Activated CD4-positive, alpha-beta T cell treated with anti-CD3 and anti-CD28 coated beads for 24 hours (primary cell): Measurements from ENCODE around the gene MLXIP.
A peak's percentile ranks its signal among the peaks of the same experiment; 100 is the strongest.

Experiments
- DNase-seq, 2 donors: peaks; one replicate each; pipeline ENCODE4 v3.0.0-alpha.2; 2020; ENCODE audit warnings: low read depth in 2 of 2

The MLXIP gene

DNA sequence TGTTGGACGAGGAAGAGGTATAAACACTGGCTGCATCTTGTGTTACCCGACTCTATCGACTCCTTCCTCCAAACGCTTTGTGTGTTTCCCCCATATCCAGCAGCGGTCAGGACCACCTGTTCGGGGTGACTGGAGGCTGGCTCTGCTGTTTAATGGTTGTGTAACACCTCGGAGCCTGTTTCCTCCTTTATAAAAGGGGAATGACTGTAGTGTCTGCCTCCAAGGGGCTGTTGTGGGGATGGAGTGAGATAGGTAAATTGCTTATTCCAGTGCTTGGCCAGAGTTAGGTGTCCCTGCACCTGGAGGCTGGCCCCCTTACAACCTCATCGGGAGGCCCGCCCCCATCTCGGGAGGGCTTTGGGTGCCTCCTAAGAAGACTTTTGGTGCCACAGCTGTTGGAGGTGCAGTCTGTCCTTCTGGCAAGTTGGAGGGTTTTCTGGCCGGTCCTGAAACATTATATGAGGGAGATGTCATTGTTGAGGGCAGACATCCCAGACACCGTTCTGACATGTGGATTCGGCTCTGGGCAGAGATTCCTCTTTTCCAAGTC is 1.1 kb downstream of the MLXIP start:
- DNase-seq = no peak

DNA sequence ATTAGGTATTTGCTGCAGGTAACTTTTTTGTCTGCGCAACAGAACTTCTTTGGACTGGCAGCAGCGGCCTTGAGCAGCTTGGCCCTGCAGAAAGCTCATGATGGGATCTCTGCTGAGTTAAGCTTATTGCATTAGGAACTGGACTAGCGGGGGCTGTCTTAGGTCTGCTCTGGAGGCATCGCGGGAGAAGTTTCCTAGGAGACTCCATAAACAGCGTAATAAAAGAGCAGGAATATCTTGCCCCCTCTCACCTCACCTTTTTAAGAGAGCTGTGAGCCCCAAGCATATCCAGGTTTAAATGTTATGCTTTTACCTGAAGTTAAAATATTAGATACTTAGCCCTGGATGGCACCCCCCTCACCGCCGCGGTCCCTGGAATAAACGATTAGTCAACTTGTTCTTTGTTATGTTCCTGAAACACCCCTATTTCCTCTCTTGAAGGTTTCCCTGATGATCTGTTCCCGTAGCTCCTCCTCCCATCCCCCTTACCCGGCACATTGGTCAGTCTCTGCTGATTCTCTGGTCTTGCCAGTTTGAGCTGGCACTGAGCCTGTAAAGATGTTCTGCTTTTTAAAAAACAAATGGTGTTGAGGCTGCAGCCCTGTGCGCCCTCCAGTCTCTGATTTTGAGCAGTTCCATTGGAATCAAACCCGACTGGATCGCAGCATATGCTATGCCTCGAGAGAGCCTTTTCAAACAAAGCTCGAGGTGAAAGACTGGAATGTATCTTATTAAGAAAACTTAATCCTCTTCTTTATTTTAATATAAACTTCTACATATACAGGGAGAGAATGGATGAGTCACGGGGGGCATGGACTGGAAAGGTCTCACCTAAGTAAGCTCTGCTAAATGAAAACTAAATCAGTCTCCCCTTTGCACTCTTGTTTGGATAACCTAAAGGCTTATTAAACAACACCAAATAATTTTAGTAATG is 1.9 kb downstream of the MLXIP start:
- DNase-seq = peak in 1 of 2 donors; percentile 10

DNA sequence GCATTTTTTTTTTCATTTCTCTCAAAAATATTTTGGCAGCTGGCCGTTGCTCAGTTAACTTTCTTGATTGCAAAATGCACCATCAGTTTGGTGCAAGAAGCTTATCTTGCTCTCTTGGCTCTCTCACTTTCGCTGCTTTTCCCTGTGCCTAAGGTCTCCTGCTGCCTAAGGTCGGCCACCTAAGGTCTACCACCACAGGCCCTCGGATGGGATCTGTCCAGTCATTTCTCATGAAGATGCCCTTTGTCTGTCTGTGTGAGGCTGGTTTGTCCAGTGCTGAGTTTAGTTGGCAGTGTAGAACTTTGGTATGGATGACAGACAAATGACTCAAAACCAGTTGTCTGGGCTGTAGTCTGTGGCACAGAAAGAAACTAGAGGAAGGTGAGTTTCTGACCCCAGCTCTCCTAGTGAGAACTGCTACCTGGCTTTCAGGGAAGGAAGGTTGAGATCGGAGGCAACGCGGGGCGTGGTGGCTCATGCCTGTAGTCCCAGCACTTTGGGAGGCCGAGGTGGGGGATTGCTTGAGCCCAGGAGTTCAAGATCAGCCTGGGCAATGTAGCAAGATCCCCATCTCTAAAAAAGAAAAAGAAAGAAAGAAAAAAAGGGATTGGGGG is 2.6 kb downstream of the MLXIP start:
- no peak for DNase-seq

DNA sequence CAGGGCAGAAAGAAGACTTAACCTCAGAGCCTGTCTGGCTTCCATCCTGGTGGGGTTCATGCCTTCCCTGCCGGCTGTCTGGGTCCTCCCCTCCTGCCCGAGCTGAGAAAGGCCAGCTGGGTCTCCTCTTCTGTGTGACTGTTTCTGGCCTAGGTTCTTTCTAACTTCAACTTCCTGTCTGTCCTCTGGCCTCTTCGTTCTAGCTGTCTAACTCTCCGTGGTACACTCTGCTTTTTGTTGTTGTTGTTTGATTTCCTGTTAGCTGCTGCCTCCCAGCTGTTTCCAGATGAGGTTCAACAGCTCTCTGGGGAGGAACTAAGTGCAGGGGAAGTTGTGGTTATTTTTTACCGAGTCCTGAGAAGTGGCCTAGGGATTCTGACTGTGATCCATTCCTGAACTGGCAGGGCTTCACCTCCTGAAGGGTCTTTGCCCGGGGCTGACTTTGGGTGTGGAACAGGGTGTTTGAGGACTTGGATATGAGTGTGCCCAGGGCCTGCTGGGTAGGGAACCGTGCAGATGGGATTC is 3.2 kb downstream of the MLXIP start:
- DNase-seq = no peak

DNA sequence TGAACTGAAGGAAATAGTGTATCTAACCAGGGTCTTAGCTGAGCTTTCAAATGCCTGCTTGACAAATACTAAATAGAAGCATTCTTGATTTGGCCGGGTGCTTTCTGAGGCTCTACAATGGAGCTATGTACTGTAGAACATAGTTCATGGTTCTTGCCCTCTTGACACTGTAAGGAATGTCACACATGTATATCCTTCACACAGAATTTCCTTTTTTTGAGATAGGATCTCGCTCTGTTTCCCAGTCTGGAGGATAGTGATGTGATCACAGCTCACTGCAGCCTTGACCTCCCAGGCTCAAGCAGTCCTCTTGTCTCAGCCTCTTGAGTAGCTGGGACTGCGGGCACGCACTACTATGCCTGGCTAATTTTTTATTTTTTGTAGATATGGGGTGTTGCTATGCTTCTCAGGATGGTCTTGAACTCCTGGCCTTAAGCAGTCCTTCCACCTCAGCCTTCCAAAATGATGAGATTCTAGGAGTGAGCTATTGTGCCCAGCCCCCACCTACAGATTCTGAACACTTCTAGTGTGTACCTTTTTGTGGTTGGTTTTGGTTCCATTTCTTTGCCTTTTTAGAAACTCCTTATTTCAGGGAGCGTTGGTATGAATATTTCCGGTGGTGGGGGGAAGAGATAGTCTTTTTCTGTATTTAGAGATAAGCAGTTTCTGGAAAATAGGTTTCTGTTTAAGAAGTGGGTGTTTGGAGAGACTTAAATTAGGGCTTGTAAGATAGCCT is 4.2 kb downstream of the MLXIP start:
- DNase-seq = peak in 1 of 2 donors; percentile 35

DNA sequence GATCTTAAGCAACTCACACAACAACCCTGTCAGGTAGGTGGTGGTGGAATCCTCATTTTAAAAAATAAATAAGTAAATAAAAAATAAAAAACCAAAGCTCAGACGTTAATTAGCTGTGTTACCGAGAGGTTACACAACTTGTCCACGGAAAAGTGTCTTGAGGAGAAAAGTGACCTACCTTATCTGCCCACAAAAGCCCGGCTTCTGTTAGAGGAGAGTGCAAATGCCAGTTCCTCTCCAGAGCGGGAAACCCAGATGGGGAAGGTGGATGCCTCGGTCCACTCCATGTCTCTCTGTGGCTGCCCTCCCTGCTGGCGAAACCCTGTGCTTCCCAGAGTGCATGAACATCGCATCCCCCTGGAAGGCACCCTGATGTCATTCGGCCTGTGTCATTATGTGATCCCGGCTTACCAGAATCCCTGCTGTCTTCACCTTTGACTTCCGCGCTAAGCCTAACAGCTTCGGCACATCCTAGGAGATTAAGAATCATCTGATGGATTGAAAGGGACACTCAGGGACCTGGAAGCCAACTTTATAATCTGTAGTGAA is 6.4 kb downstream of the MLXIP start:
- DNase-seq = no peak

DNA sequence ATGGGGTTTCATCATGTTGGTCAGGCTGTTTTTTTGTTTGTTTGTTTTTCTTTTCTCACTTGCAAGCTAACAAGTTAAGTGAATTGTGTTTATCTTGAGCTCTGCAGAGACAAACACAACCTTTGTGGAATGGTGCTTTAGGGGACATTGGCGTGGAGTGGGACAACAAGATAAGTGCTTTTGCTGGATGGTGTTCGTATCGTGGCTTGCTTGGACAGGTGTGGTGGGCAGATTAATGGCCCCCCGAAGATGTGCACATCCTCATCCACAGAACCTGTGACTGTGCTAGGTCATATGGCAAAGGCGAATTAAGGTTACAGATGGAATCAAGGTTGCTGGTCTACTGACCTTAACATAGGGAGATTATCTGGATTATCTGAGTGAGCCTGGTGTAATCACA is 7.0 kb downstream of the MLXIP start:
- DNase-seq = no peak

DNA sequence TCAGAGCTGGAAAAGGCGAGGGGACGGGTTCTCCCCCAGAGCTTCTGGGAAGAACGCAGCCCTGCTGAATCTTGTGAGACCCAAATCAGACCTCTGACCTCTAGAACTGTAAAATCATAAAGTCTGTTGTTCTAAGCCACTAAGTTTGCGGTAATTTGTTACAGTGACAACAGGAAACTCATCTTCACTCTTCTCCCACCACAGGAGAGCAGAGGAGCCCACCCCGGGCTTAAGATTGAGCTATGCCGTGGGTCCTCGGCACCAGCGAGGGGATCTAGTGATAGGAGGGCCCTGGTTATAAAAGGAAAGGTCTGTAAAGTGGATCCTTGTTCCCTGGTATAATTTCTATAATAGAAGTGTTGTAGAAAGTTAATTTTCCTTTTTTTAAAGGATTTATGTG is 7.6 kb downstream of the MLXIP start:
- no peak for DNase-seq

DNA sequence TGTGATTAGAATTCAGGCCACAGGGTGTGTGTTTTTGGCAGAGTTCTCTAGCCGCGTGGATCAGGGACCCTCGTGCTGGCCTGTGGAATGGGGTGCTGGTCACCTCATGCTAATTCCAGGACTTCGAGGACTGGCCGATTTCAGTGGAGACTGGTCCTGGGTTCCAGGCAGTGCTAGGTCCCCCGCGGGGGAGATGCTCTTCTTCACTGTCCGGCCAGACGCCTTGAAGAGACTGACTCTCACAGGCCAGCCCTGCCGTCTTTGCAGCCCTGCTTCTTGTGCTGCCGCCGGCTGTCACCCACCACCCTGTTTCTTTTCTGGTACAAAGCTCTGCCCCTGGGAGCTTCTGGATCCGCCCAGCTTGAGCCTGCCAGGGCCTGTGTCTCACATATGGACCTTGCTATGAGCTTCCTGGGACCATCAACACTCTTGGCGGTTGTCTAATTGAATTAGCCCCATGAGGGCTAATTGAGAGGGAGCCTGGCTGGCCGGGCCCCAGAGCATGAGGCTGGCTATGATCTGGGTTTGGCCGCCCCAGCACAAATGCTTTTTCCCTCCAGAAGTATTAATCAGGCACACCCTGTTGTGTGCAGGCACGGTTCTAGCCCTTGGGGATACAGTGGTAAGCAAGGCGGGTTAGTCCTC is 8.2 kb downstream of the MLXIP start:
- no peak for DNase-seq

DNA sequence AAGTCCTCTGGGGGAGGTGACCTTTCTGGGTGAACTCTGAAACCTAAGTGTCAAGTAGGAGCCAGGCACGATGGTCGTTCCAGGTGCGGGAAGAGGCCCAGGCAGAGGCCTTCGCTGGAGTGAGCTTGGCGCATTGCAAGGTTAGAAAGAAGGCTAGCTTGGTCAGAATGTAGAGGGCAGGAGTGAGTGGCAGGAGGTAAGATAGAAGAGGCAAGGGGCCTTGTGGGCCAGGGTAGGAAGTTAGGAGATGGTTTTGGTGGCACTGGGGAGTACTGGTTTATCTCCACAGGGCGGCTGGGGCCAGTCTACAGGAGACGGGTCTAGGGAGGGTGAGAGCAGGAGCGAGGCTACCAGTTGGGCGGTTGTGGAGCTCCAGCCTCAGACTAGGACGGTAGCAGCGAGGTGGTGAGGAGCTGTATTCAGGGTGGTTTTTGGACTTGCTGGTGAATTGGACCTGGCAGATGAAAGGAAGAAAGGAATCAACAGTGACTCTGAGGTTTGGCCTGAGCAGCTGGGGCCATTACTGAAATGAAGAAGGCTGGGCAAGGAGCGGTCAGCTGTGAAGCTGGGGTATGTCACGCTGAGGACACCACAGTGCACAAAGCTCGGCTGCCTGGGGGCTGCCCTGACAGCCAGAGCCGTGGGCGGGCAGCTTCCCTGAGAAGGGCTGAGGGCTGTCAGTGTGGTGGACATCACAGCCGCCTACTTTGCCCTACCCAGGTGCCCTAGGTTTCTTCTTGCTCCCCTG is 9.0 kb downstream of the MLXIP start:
- no peak for DNase-seq

DNA sequence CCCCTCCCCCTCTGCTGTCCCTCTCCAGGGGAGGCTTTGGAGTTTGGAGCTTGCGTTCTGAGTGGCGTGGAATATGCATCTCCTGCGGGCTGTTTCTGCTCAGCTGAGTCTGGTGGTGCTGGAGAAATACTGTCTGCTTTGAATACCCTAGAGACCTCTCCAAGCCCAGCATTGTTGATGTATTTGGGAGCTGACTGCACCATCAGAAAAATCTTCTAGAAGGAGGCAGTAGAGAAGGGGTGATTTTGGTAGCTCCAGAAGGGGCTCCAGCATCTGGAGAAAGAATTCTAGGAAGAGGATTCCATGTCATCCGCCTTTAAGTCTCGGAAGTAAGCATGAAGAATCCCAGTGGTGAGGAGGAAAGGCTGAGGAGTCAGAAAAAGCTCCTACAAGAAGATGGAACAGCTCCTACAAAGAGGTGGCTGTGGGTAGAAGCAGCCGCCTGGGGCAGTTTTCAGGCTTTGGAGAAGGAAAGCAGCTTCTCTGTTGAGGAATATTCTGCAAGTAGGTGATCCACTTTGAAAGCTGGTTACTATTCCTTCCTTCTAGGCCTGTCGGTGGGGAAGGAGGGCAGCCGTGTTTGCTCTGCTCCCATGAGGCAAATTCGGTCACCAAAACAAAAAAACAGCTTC is 9.7 kb downstream of the MLXIP start:
- DNase-seq = no peak

DNA sequence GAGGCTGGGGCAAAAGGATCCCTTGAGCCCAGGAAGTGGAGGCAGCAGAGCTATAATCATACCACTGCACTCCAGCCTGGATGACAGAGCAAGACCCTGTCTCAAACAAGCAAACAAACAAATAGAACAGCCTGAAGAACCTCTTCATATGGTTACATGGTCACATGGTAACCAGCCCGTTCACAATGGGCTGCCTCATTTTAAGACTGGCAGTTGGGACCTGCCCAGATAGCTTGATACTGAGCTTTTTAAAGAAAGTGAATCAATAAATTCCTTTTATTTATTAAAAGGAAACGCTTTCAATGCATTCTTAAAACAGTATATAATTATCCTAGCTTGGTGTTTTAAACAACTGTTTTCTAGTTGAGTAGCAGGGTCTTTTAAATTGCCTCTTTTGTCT is 10.5 kb downstream of the MLXIP start:
- DNase-seq = no peak

DNA sequence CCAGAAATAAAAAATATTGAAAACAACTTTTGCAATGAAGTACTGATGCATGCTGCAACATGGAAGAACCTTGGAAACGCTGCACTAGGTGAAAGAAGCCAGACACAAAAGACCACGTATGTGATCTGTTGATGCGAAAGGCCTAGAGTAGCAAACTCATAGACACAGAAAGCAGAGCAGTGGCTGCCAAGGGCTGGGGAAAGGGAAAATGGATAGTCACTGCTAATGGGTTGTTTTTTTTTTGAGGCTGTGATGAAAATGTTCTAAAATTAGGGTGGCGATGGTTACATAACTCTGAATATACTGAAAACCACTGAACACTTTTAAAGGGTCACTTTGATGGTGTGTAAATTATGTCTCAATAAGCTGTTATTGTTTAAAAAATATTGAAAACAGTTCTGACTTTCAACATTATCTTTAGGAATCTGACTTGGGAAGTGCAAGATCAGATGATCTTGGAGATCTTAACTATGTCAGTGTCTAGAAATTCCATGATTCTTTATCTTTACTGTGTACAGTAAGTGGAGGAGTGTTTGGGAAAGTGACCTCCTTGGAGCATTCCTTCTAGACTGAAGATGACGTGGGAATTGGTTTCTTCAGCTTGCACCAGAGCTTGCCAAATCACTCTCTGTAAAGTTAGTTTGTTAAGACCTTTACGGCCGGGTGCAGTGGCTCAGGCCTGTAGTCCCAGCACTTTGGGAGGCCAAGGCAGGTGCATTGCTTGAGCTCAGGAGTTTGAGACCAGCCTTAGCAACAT is 12.4 kb downstream of the MLXIP start:
- DNase-seq = no peak

DNA sequence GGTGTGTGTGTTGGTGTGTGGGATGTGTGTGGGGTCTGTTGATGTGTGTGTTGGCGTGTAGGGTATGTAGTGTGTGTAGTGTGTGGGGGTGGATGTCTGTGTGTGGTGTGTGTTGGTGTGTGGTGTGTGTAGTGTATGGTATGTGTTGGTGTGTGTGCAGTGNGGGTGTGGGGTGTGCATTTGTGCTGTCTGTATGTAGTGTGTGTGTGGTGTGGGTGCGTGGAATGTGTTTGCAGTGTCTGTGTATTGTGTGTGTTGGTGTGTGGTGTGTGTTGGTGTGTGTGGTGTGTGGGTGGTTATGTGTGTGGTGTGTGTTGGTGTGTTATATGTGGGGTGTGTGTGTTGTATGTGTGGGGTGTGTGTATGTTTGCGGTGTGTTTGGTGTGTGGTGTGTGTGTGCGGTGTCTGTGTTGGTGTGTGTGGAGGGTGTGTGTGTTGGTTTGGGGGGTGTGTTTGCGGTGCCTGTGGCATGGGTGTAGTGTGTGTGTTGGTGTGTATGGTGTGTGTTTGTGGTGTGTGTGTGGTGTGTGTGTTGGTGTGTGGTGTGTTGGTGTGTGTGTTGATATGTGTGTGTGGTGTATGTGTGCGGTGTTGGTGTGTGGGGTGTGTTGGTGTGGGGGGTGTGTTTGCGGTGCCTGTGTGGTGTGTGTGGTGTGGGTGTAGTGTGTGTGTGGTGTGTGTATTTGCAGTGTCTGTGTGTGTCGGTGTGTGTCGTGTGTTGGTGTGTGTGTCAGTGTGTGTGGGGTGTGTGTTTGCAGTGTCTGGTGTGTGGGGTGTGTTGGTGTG is 14.7 kb downstream of the MLXIP start:
- DNase-seq = no peak

DNA sequence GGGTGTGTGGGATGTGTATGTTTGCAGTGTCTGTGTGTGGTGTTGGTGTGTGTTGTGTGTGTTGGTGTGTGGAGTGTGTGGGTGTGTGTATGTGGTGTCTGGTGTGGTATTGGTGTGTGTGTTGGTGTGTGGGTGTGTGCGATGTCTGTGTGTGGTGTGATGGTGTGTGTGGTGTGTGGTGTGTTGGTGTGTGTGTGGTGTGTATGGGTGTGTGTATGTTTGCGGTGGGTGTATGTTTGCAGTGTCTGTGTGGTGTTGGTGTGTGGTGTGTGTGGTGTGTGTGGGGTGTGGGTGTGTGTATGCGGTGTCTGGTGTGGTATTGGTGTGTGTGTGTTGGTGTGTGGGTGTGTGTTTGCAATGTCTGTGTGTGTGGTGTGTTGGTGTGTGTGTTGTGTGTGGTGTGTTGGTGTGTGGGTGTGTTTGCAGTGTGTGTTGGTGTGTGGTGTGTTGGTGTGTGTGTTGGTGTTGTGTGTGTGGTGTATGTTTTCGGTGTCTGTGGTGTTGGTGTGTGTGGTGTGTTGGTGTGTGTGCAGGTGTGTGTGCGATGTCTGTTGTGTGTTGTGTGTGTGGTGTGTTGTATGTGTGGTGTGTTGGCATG is 15.7 kb downstream of the MLXIP start:
- DNase-seq = no peak

DNA sequence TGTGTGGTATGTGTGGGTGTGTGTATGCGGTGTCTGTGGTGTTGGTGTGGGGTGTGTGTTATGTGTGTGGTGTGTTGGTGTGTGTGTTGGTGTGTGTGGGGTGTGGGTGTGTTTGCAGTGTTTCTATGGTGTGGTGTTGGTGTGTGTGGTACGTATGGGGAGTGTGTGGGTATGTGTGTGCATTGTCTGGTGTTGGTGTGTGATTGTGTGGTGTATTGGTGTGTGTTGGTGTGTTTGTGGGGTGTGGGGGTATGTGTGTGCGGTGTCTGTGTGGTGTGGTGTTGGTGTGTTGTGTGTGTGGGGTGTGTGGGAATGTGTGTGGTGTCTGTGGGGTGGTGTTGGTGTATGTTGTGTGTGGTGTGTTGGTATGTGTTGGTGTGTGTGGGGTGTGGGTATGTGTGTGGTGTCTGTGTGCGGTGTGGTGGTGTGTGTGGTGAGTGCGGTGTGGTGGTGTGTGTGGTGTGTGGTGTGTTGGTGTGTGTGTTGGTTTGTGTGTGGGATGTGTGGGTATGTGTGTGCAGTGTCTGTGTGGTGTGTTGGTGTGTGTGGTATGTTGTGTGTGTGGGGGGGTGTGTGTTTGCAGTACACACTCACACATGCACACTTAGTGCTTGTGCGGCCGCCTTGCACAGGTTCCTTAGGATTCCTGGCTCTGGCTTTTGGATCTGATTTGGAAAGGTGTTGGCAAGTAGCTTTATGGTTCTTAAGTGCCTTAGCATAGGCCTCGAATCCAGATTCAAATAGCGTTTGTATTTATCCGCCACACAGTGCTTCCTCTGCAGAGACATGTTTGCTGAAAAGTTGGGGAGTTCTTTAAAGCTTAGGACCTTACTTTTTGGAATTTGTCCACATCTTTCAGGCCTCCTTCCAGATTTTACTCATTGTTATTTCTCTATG is 16.4 kb downstream of the MLXIP start:
- DNase-seq = no peak

DNA sequence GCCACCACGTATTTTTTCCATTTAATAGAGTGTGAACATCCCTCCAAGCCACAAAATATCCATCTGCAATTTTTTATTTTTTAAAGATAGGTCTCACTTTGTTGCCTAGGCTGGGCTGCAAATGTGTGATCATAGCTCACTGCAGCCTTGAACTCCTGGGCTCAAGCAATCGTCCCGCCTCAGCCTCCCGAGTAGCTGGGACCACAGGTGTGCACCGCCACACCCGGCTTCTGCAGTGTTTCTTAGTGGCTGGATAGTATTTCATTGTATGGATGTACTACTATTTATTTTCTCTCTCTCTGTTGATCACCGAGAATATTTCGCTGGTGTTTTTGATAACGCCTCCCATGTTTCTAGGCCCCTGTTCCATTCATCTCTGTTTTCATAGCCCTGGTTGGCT is 17.5 kb downstream of the MLXIP start:
- no peak for DNase-seq
